Endodermal cell (in vitro differentiated cells): ENCODE data around the gene OTOG. TPM values are rescaled to one million over a fixed set of nuclear protein-coding genes. Genes with fewer than 3 reads are reported as not detected.

ENCODE experiments used
- DNase-seq: peaks from one replicate; pipeline ENCODE4 v3.0.0-alpha.2; 2017
- H3K27ac ChIP-seq: 2 replicates; pipeline ENCODE4 v1.5.1; 2013; ENCODE audit warnings: mild to moderate bottlenecking, low read depth, low read length, moderate library complexity
- H3K27me3 ChIP-seq: 2 replicates; pipeline ENCODE4 v1.6.1; 2013; ENCODE audit warnings: mild to moderate bottlenecking, low read length, moderate library complexity; ENCODE audit not compliant: insufficient read depth, control insufficient read depth, poor library complexity, severe bottlenecking
- H3K36me3 ChIP-seq: 2 replicates; pipeline ENCODE4 v1.7.0; 2013; ENCODE audit warnings: mild to moderate bottlenecking, low read length, moderate library complexity; ENCODE audit not compliant: control insufficient read depth, insufficient read depth
- H3K4me1 ChIP-seq: one replicate; pipeline ENCODE4 v1.7.0; 2013; ENCODE audit warnings: low read length; ENCODE audit not compliant: control insufficient read depth, insufficient read depth
- H3K4me3 ChIP-seq: 2 replicates; pipeline ENCODE4 v1.5.1; 2013; ENCODE audit warnings: mild to moderate bottlenecking, low read length, moderate library complexity
- H3K9ac ChIP-seq: 2 replicates; pipeline ENCODE4 v1.6.1; 2013; ENCODE audit warnings: mild to moderate bottlenecking, low read length, moderate library complexity; ENCODE audit not compliant: poor library complexity, severe bottlenecking; ENCODE audit errors: extremely low read depth
- H3K9me3 ChIP-seq: 2 replicates; pipeline ENCODE4 v1.6.1; 2013; ENCODE audit warnings: mild to moderate bottlenecking, low read length, moderate library complexity; ENCODE audit not compliant: control insufficient read depth
- H3K27ac Mint-ChIP-seq: 2 replicates; pipeline ENCODE4 v1.8.0; 2020; ENCODE audit warnings: mixed read lengths
- H3K27me3 Mint-ChIP-seq: 2 replicates; pipeline ENCODE4 v1.8.0; 2021; ENCODE audit warnings: mild to moderate bottlenecking, mixed read lengths; ENCODE audit not compliant: insufficient read depth
- H3K36me3 Mint-ChIP-seq: 2 replicates; pipeline ENCODE4 v1.8.0; 2020; ENCODE audit warnings: low read depth, mixed read lengths
- H3K4me1 Mint-ChIP-seq: 2 replicates; pipeline ENCODE4 v1.8.0; 2020; ENCODE audit warnings: mixed read lengths
- H3K4me3 Mint-ChIP-seq: 2 replicates; pipeline ENCODE4 v1.8.0; 2020; ENCODE audit warnings: mild to moderate bottlenecking, moderate library complexity, mixed read lengths
- H3K9me3 Mint-ChIP-seq: 2 replicates; pipeline ENCODE4 v1.8.0; 2020; ENCODE audit warnings: mild to moderate bottlenecking, mixed read lengths
- WGBS, 2 experiments: methylation state at CpG; one replicate each; pipeline versions ENCODE4 v1.1.5 to v1.1.7; 2013; ENCODE audit warnings: missing lambda C conversion rate in 2 of 2, mixed read lengths in 1 of 2; ENCODE audit not compliant: insufficient coverage in 1 of 2, insufficient read length in 1 of 2; 5-methylcytosine and 5-hydroxymethylcytosine counted together
- total RNA-seq, 2 donors: library from RNA; stranded (reverse); fragmentation: NEBNext Ultra II Directional in 1 of 2; extraction: Animal tissue kit (Norgen Biotek cat#: 25700) in 1 of 2; gene quantifications; 2 replicates in 1 of 2; 3 replicates in 1 of 2; pipeline ENCODE4 v1.2.1, GENCODE V29; 2021
- TF ChIP-seq, protein P1 (sequence below): fragments of 200-600 bp; sonication (generic); conservative IDR thresholded peaks from 2 replicates; pipeline ENCODE4 v1.5.0; 2021; ENCODE audit warnings: antibody characterized with exemption, mild to moderate bottlenecking

The OTOG gene
- total RNA-seq, 2 donors from 2014 or later: 0.33 to 0.55 TPM

DNA sequence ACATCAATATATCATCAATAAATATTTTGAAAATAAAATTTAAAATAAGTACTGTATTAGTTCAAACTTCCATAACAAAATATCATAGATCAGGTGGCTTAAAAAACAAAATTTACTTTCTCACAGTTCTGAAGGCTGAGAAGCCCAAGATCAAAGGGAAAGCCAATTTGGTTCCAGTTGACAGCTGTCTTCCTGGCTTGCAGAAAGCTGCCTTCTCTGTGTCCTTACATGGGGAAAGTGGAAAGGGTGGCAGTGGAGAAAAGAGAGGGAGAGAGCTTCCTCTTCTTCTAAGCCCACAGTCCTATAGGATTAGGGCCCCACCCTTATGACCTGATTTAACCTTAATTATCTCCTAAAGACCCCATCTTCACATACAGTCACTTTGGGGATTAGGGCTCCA is 121.1 kb downstream of the OTOG start:
- Mint-ChIP-seq H3K4me1 (no peaks in the 10 kb centered on the region), H3K9me3 (peaks cover 4% of the 10 kb centered on the region), H3K27ac (no peak overlapping the region), H3K36me3 (no peaks in the 10 kb centered on the region), H3K27me3 (peaks cover 56% of the 10 kb centered on the region), H3K4me3 (no peak overlapping the region)
- Histone ChIP-seq H3K4me1 (no peaks in the 10 kb centered on the region), H3K36me3 (no peaks in the 10 kb centered on the region), H3K9ac (no peak overlapping the region), H3K9me3 (no peaks in the 10 kb centered on the region), H3K27me3 (peaks cover 55% of the 10 kb centered on the region), H3K4me3 (no peak overlapping the region), H3K27ac (no peak overlapping the region)
- DNase-seq: no peak
- TF ChIP-seq, protein P1, sequence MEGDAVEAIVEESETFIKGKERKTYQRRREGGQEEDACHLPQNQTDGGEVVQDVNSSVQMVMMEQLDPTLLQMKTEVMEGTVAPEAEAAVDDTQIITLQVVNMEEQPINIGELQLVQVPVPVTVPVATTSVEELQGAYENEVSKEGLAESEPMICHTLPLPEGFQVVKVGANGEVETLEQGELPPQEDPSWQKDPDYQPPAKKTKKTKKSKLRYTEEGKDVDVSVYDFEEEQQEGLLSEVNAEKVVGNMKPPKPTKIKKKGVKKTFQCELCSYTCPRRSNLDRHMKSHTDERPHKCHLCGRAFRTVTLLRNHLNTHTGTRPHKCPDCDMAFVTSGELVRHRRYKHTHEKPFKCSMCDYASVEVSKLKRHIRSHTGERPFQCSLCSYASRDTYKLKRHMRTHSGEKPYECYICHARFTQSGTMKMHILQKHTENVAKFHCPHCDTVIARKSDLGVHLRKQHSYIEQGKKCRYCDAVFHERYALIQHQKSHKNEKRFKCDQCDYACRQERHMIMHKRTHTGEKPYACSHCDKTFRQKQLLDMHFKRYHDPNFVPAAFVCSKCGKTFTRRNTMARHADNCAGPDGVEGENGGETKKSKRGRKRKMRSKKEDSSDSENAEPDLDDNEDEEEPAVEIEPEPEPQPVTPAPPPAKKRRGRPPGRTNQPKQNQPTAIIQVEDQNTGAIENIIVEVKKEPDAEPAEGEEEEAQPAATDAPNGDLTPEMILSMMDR: no peak

- H3K4me1 ChIP-seq: no peaks in the 10 kb centered on the region
- no peaks in the 10 kb centered on the region for H3K36me3 ChIP-seq
- no peak overlapping the region for H3K27ac ChIP-seq
- no peak overlapping the region for H3K27ac Mint-ChIP-seq
- TF ChIP-seq, protein P1: no peak
- no peak overlapping the region for H3K4me3 Mint-ChIP-seq
- H3K9me3 ChIP-seq: peaks cover 14% of the 10 kb centered on the region
- 88 to 92% methylated on average over 3 to 7 of the region's 7 CpGs for WGBS, 2 experiments
- no peaks in the 10 kb centered on the region for H3K4me1 Mint-ChIP-seq
- no peak overlapping the region for H3K9ac ChIP-seq
- peaks cover 14% of the 10 kb centered on the region for H3K9me3 Mint-ChIP-seq
- peaks cover 88% of the 10 kb centered on the region for H3K27me3 Mint-ChIP-seq
- peaks cover 61% of the 10 kb centered on the region for H3K27me3 ChIP-seq
- no peak for DNase-seq
- H3K4me3 ChIP-seq: no peak overlapping the region
- no peaks in the 10 kb centered on the region for H3K36me3 Mint-ChIP-seq
Measured at GRCh38 chr11:17672469-17672868, 125.4 kb downstream of the OTOG start.

GRCh38 chr11:17673951-17674350 is 126.9 kb downstream of the OTOG start:
- no peaks in the 10 kb centered on the region for H3K4me1 ChIP-seq

More at GRCh38 chr11:17673951-17674350, 126.9 kb downstream of the OTOG start:
- Histone ChIP-seq H3K27me3 (peaks cover 54% of the 10 kb centered on the region), H3K27ac (no peak overlapping the region), H3K4me3 (no peak overlapping the region), H3K36me3 (no peaks in the 10 kb centered on the region), H3K9ac (no peak overlapping the region), H3K9me3 (peaks cover 16% of the 10 kb centered on the region)
- Mint-ChIP-seq H3K9me3 (peaks cover 14% of the 10 kb centered on the region), H3K36me3 (no peaks in the 10 kb centered on the region), H3K27me3 (peaks cover 80% of the 10 kb centered on the region), H3K4me1 (no peaks in the 10 kb centered on the region), H3K4me3 (no peak overlapping the region), H3K27ac (no peak overlapping the region)
- TF ChIP-seq, protein P1: no peak
- no peak for DNase-seq
- 88% methylated on average over 1 of the region's 1 CpG; no CpG with 5 or more reads in 1 of the 2 experiments for WGBS, 2 experiments
